NCI-H2196 treated with DMSO at 0.1 percent for 48 hours (cell line): ENCODE data around the gene KHK.
A peak's percentile ranks its signal among the peaks of the same experiment; 100 is the strongest.

Experiments
- DNase-seq: peaks from one replicate; lab custom pipeline; 2025; ENCODE audit not compliant: unreplicated experiment; lab: John Stamatoyannopoulos, UW

Gene KHK

DNA sequence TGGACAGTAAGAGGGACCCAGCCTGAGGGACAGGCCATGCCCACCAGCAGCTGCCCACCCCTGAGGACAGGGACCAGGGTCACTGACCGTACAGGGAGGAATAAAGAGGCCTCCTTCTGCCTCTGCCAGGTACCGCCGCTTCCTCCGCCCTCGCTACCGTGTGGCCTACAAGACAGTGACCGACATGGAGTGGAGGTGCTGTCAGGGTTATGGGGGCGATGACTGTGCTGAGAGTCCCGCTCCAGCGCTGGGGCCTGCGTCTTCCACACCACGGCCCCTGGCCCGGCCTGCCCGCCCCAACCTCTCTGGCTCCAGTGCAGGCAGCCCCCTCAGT lies 6.0 kb upstream of the KHK start:
- no peak for DNase-seq

DNA sequence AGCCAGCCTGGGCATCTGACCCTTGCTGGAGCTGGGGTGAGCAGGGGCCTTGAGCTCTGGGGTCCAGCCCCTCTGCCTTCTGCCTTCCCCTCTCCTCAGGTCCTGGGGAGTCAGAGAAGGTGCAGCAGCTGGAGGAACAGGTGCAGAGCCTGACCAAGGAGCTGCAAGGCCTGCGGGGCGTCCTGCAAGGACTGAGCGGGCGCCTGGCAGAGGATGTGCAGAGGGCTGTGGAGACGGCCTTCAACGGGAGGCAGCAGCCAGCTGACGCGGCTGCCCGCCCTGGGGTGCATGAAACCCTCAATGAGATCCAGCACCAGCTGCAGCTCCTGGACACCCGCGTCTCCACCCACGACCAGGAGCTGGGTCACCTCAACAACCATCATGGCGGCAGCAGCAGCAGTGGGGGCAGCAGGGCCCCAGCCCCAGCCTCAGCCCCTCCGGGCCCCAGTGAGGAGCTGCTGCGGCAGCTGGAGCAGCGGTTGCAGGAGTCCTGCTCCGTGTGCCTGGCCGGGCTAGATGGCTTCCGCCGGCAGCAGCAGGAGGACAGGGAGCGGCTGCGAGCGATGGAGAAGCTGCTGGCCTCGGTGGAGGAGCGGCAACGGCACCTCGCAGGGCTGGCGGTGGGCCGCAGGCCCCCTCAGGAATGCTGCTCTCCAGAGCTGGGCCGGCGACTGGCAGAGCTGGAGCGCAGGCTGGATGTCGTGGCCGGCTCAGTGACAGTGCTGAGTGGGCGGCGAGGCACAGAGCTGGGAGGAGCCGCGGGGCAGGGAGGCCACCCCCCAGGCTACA lies 4.4 kb upstream of the KHK start:
- DNase-seq, result no peak

DNA sequence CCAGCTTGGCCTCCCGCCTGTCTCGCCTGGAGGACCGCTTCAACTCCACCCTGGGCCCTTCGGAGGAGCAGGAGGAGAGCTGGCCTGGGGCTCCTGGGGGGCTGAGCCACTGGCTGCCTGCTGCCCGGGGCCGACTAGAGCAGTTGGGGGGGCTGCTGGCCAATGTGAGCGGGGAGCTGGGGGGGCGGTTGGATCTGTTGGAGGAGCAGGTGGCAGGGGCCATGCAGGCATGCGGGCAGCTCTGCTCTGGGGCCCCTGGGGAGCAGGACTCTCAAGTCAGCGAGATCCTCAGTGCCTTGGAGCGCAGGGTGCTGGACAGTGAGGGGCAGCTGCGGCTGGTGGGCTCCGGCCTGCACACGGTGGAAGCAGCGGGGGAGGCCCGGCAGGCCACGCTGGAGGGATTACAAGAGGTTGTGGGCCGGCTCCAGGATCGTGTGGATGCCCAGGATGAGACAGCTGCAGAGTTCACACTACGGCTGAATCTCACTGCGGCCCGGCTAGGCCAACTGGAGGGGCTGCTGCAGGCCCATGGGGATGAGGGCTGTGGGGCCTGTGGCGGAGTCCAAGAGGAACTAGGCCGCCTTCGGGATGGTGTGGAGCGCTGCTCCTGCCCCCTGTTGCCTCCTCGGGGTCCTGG lies 3.7 kb upstream of the KHK start:
- DNase-seq, result no peak

DNA sequence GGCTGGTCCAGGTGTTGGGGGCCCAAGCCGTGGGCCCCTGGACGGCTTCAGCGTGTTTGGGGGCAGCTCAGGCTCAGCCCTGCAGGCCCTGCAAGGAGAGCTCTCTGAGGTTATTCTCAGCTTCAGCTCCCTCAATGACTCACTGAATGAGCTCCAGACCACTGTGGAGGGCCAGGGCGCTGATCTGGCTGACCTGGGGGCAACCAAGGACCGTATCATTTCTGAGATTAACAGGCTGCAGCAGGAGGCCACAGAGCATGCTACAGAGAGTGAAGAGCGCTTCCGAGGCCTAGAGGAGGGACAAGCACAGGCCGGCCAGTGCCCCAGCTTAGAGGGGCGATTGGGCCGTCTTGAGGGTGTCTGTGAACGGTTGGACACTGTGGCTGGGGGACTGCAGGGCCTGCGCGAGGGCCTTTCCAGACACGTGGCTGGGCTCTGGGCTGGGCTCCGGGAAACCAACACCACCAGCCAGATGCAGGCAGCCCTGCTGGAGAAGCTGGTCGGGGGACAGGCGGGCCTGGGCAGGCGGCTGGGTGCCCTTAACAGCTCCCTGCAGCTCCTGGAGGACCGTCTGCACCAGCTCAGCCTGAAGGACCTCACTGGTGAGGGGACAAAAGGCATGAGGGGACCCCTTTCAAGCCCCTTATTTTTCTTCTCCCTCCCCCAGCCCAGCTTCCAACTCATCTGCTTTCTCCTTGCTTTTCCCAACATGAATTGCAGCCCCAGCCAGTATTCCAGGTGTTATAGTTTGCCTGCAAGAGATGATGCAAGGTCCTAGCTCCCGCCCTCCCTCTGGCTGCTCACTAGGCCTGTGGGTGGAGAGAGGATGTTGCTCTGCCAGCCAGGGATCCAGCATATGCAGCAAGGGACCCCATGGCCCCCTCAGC lies 2.9 kb upstream of the KHK start:
- no peak for DNase-seq

GRCh38 chr2:27084297-27085061 lies 2.1 kb upstream of the KHK start:
- DNase-seq, result no peak

GRCh38 chr2:27085062-27085672 lies 1.4 kb upstream of the KHK start:
- DNase-seq, result no peak

GRCh38 chr2:27085673-27086089 lies 891 bp upstream of the KHK start:
- peak; percentile 6 for DNase-seq

DNA sequence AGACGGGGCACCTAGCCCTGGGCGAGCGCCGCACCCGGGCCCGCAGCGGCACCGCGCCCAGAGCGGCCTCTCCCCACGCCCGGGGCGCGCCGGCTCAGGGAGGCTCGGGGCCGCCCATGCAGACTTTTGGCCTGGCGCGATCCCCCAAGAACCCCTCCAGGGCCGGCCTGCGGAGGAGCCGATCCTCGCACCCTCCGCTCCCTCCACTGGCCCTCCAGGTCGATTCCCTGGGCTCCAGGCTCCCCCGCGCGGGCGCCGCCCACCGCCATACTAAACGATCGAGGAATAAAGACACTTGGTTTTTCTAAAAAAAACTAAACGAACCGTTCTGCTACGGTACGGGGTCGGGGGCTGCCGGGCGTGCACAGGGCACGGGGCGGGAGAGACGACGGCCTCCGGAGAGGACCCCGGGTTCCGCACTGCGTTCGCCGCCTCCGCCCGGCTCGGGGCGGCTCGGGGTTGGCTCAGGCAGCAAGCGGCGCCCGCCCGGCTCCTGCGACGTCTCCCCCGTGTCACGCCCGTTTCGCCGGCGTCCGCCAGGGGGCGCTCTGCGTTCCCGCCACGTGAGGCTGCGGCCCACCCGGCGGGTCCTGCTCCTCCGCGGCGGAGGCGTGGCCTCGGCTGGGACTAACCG lies 365 bp upstream of the KHK start:
- peak; percentile 85 for DNase-seq

- no peak for DNase-seq
Observed at GRCh38 chr2:27087823-27088410, 1.3 kb downstream of the KHK start.

DNA sequence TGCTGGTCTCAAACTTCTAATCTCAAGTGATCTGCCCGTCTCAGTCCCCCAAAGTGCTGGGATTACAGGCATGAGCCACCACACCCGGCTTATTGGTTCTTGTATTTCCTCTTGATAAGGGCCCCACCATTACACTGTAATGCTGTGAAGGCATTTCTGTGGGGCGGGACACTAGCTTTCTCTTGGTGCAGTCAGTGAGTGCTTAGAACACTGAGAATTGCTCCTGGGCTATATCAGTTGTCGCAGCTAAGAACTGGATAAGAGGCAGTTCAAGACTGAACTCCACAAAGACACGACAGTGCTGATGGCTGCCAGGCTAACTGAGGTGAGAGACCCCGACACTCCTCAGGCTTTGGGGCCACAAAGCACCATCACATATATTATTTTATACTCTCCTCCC lies 2.1 kb downstream of the KHK start:
- no peak for DNase-seq

GRCh38 chr2:27089111-27089954 lies 2.8 kb downstream of the KHK start:
- no peak for DNase-seq

- DNase-seq, result no peak
Observed at GRCh38 chr2:27091746-27092695, 5.4 kb downstream of the KHK start.

- no peak for DNase-seq
Observed at GRCh38 chr2:27092696-27093429, 6.3 kb downstream of the KHK start.

- DNase-seq, result no peak
Observed at GRCh38 chr2:27093430-27094352, 7.1 kb downstream of the KHK start.

DNA sequence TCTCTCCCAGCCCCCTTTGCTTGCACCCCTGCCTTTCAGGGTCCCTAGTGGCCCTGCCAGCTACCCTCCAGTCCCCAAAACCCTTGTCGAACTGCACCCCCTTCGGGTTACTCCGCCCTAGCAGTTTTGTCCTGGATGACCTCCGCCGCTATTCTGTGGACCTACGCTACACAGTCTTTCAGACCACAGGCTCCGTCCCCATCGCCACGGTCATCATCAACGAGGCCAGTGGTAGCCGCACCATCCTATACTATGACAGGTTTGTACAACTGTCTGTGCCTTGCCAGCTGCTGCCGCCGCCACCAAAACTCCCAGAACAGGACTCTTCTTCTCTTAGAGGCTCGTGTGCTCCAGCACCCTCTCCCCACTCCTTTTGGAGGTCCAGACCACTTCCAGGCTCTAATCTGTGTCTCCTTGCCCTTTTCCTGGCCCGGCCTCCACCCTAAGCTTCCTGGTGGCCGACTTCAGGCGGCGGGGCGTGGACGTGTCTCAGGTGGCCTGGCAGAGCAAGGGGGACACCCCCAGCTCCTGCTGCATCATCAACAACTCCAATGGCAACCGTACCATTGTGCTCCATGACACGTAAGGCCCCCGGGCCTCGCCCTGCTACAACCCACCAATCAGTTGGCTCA lies 7.9 kb downstream of the KHK start:
- DNase-seq, result no peak

GRCh38 chr2:27095427-27095744 lies 8.8 kb downstream of the KHK start:
- no peak for DNase-seq
